Cardiac muscle cell (in vitro differentiated cells and primary cell): ENCODE measurements around the gene PRTFDC1. TPM values are rescaled to one million over a fixed set of nuclear protein-coding genes. Genes with fewer than 3 reads are reported as not detected.

Experiments
- DNase-seq, 2 donors: peaks; one replicate each; pipeline versions ENCODE4 v3.0.0 to v3.0.0-alpha.2; 2010 to 2017; ENCODE audit warnings: low read depth in 1 of 2, low spot score in 1 of 2
- H3K27ac ChIP-seq: fragments of 200-600 bp; sonication (generic); 2 replicates; pipeline ENCODE4 v1.5.1; 2016
- H3K27me3 ChIP-seq: fragments of 200-600 bp; sonication (generic); 2 replicates; pipeline ENCODE4 v1.6.0; 2016; ENCODE audit warnings: control low read depth
- H3K36me3 ChIP-seq: fragments of 200-600 bp; sonication (generic); 2 replicates; pipeline ENCODE4 v1.5.1; 2016; ENCODE audit warnings: control low read depth
- H3K4me1 ChIP-seq: fragments of 200-600 bp; sonication (generic); 2 replicates; pipeline ENCODE4 v1.8.1; 2017; ENCODE audit warnings: low read depth, mild to moderate bottlenecking, mixed run types
- H3K4me3 ChIP-seq: fragments of 200-600 bp; sonication (generic); 2 replicates; pipeline ENCODE4 v1.5.1; 2016; ENCODE audit warnings: mild to moderate bottlenecking
- H3K9me3 ChIP-seq: fragments of 200-600 bp; sonication (generic); 2 replicates; pipeline ENCODE4 v1.5.1; 2017; ENCODE audit warnings: low read depth, mild to moderate bottlenecking, control low read depth
- polyA plus RNA-seq: library from polyadenylated mRNA; unstranded; fragments of >200 nt; fragmentation: Nextera tagmentation; extraction: Ambion mirVana; gene quantifications from 2 replicates; pipeline ENCODE4 v1.2.1, GENCODE V29; 2016
- total RNA-seq: library from RNA; depleted of rRNA; stranded (reverse); fragments of >200 nt; gene quantifications from 2 replicates; pipeline ENCODE4 v1.2.3, GENCODE V29; 2016
- TF ChIP-seq, protein P1 (sequence below): IDR thresholded peaks from 2 replicates; pipeline ENCODE4 v1.5.1; 2012; ENCODE audit warnings: low read depth, mild to moderate bottlenecking, low read length

PRTFDC1 gene
- total and polyA plus RNA-seq, 2 experiments from 2014 or later, result 3.1 to 3.8 TPM

GRCh38 chr10:24938525-24938924 lies 13.9 kb downstream of the PRTFDC1 start:
- no peaks in the 10 kb centered on the region for H3K36me3 ChIP-seq
- H3K9me3 ChIP-seq, result no peaks in the 10 kb centered on the region
- DNase-seq, result no peak
- H3K4me1 ChIP-seq, result no peaks in the 10 kb centered on the region
- H3K27me3 ChIP-seq, result no peaks in the 10 kb centered on the region
- TF ChIP-seq, protein P1, sequence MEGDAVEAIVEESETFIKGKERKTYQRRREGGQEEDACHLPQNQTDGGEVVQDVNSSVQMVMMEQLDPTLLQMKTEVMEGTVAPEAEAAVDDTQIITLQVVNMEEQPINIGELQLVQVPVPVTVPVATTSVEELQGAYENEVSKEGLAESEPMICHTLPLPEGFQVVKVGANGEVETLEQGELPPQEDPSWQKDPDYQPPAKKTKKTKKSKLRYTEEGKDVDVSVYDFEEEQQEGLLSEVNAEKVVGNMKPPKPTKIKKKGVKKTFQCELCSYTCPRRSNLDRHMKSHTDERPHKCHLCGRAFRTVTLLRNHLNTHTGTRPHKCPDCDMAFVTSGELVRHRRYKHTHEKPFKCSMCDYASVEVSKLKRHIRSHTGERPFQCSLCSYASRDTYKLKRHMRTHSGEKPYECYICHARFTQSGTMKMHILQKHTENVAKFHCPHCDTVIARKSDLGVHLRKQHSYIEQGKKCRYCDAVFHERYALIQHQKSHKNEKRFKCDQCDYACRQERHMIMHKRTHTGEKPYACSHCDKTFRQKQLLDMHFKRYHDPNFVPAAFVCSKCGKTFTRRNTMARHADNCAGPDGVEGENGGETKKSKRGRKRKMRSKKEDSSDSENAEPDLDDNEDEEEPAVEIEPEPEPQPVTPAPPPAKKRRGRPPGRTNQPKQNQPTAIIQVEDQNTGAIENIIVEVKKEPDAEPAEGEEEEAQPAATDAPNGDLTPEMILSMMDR, result no peak
- no peak overlapping the region for H3K27ac ChIP-seq
- H3K4me3 ChIP-seq, result no peak overlapping the region

GRCh38 chr10:24938076-24938475 lies 14.3 kb downstream of the PRTFDC1 start:
- DNase-seq, result peak in 1 of 2 donors; percentile 13
- Histone ChIP-seq H3K27me3 (no peaks in the 10 kb centered on the region), H3K27ac (no peak overlapping the region), H3K9me3 (no peaks in the 10 kb centered on the region), H3K36me3 (no peaks in the 10 kb centered on the region), H3K4me1 (no peaks in the 10 kb centered on the region), H3K4me3 (no peak overlapping the region)
- TF ChIP-seq, protein P1, result no peak

- Histone ChIP-seq H3K27ac (no peak overlapping the region), H3K9me3 (no peaks in the 10 kb centered on the region), H3K4me1 (no peaks in the 10 kb centered on the region), H3K4me3 (no peak overlapping the region), H3K27me3 (no peaks in the 10 kb centered on the region), H3K36me3 (no peaks in the 10 kb centered on the region)
- DNase-seq, result no peak
- TF ChIP-seq, protein P1, result no peak
Measured at GRCh38 chr10:24935504-24936292, 16.7 kb downstream of the PRTFDC1 start.

- TF ChIP-seq, protein P1, result no peak
- Histone ChIP-seq H3K27ac (no peak overlapping the region), H3K27me3 (no peaks in the 10 kb centered on the region), H3K4me1 (no peaks in the 10 kb centered on the region), H3K4me3 (no peak overlapping the region), H3K36me3 (no peaks in the 10 kb centered on the region), H3K9me3 (no peaks in the 10 kb centered on the region)
- DNase-seq, result no peak
Measured at GRCh38 chr10:24931236-24931635, 21.2 kb downstream of the PRTFDC1 start.

DNA sequence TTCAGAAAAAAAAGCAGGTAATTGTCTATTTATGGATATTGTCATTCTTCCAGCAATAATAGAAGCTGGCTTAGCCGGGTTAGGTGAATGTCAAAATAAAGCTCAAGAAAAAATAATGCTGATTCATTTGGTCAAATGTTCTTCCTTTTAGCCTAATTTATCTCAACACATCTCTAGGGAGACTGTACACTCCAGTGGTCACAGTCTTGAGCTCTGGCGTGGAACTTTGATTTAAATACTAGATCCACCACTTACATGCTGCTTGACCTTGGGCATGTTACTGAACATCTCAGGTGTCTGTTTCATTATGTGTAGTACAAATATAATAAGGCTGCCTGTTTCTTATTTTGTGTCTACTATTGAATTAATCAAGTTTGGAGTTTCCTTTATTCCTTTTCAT lies 22.0 kb downstream of the PRTFDC1 start:
- Histone ChIP-seq H3K4me3 (no peak overlapping the region), H3K4me1 (no peaks in the 10 kb centered on the region), H3K27me3 (no peaks in the 10 kb centered on the region), H3K9me3 (no peaks in the 10 kb centered on the region), H3K36me3 (no peaks in the 10 kb centered on the region), H3K27ac (no peak overlapping the region)
- TF ChIP-seq, protein P1, result no peak
- no peak for DNase-seq
